ENCODE results near the gene TEKT1. TPM values are rescaled to one million over a fixed set of nuclear protein-coding genes. Genes with fewer than 3 reads are reported as not detected.
"Not testable (repeated sequence)": the region's sequence is repeated elsewhere in the genome, so short reads cannot be mapped to it uniquely, and the experiment has no call there.

Gene TEKT1
- not detected for total RNA-seq
- not detected for polyA plus RNA-seq
- long read RNA-seq, donor 1 = 0 reads
- long read RNA-seq, donor 2 = 0 reads

GRCh38 chr17:6831661-6832263, at the start of gene TEKT1:
TSS of gene TEKT1 (minus strand) at chr17:6831729. CDS start at chr17:6830376, 1,353 bp downstream.
- H3K9me3 ChIP-seq = no peaks in the 10 kb centered on the region
- H3K27me3 ChIP-seq (ENCODE audit: insufficient read depth in 3 of 3, low read length in 2 of 3) = peaks cover 3 to 55% (median 6%) of the 10 kb centered on the region in 3 donors
- H3K36me3 ChIP-seq (ENCODE audit: insufficient read depth in 1 of 2, low read depth in 1 of 2) = no peaks in the 10 kb centered on the region
- H3K4me1 ChIP-seq = no peaks in the 10 kb centered on the region
- intact Hi-C loops (cut with DNase I) = no loop called here
- ATAC-seq (peak in 2 of 4 donors; percentile 37 to 56), DNase-seq (peak; percentile 62 to 76)
- peak within 1 kb of the TSS; percentile 48 for H3K4me3 ChIP-seq
- H3K27ac ChIP-seq = no peak within 1 kb of the TSS
- TF ChIP-seq CTCF (IDR thresholded peaks at IDR 0.05) = no peak
- 3 to 4% (median 3%) methylated on average over 35 of the region's 35 CpGs for WGBS, 3 donors

- Histone ChIP-seq H3K9me3 (peaks cover 14% of the 10 kb centered on the region), H3K27me3 (ENCODE audit: insufficient read depth in 3 of 3, low read length in 2 of 3) (peaks cover 0 to 19% (median 0%) of the 10 kb centered on the region in 3 donors)
- intact Hi-C loops (cut with DNase I); H3K4me1 ChIP-seq; DNase-seq; H3K36me3 ChIP-seq (ENCODE audit: insufficient read depth in 1 of 2, low read depth in 1 of 2); H3K27ac ChIP-seq; ATAC-seq; H3K4me3 ChIP-seq: not testable (repeated sequence)
- 24 to 38% (median 26%) methylated on average over 10 of the region's 10 CpGs for WGBS, 3 donors
Measured at GRCh38 chr17:6879221-6879975, 47.9 kb upstream of the TEKT1 start.

- ATAC-seq; H3K9me3 ChIP-seq; DNase-seq; H3K27ac ChIP-seq; intact Hi-C loops (cut with DNase I); H3K36me3 ChIP-seq (ENCODE audit: insufficient read depth in 1 of 2, low read depth in 1 of 2); H3K4me1 ChIP-seq; H3K4me3 ChIP-seq: not testable (repeated sequence)
- peaks cover 0 to 19% (median 0%) of the 10 kb centered on the region in 3 donors for H3K27me3 ChIP-seq (ENCODE audit: insufficient read depth in 3 of 3, low read length in 2 of 3)
- 82 to 87% (median 85%) methylated on average over 4 of the region's 4 CpGs for WGBS, 3 donors
Measured at GRCh38 chr17:6875276-6875675, 43.7 kb upstream of the TEKT1 start.

- no peak overlapping the region for H3K4me3 ChIP-seq
- peaks cover 2 to 19% (median 3%) of the 10 kb centered on the region in 3 donors for H3K27me3 ChIP-seq (ENCODE audit: insufficient read depth in 3 of 3, low read length in 2 of 3)
- no peaks in the 10 kb centered on the region for H3K4me1 ChIP-seq
- no peak for TF ChIP-seq CTCF (IDR thresholded peaks at IDR 0.05)
- no peak for ATAC-seq
- WGBS, 3 donors = 80 to 83% (median 82%) methylated on average over 3 of the region's 3 CpGs
- H3K36me3 ChIP-seq (ENCODE audit: insufficient read depth in 1 of 2, low read depth in 1 of 2) = no peaks in the 10 kb centered on the region
- intact Hi-C loops (cut with DNase I) = no loop called here
- no peak overlapping the region for H3K27ac ChIP-seq
- no peak for DNase-seq
- H3K9me3 ChIP-seq = no peaks in the 10 kb centered on the region
Measured at GRCh38 chr17:6872936-6873335, 41.4 kb upstream of the TEKT1 start.

GRCh38 chr17:6870841-6871240, 39.3 kb upstream of the TEKT1 start:
- TF ChIP-seq CTCF (IDR thresholded peaks at IDR 0.05) = no peak
- Histone ChIP-seq H3K4me1 (no peaks in the 10 kb centered on the region), H3K36me3 (ENCODE audit: insufficient read depth in 1 of 2, low read depth in 1 of 2) (no peaks in the 10 kb centered on the region), H3K27me3 (ENCODE audit: insufficient read depth in 3 of 3, low read length in 2 of 3) (peaks cover 2 to 19% (median 3%) of the 10 kb centered on the region in 3 donors), H3K9me3 (no peaks in the 10 kb centered on the region), H3K27ac (no peak overlapping the region), H3K4me3 (no peak overlapping the region)
- intact Hi-C loops (cut with DNase I) = no loop called here
- 33 to 39% (median 37%) methylated on average over 1 of the region's 1 CpG for WGBS, 3 donors
- no peak for ATAC-seq
- DNase-seq = no peak

Measured in psoas muscle (tissue), 8 donors.